Right lung (tissue), 5 donors: ENCODE measurements around the gene FAM217A. TPM values are rescaled to one million over a fixed set of nuclear protein-coding genes. Genes with fewer than 3 reads are reported as not detected.

Source experiments
- DNase-seq, 2 donors: peaks; one replicate each; pipeline ENCODE4 v3.0.0-alpha.2; 2013
- polyA plus RNA-seq, 5 donors: library from polyadenylated mRNA; unstranded; fragments of 120-200 nt; gene quantifications; one replicate each; pipeline versions ENCODE4 v1.2.1 to v1.2.3, GENCODE V29; 2013; ENCODE audit warnings: inconsistent platforms in 1 of 5, low replicate concordance in 1 of 5; ENCODE audit not compliant: insufficient read length in 5 of 5, insufficient read depth in 1 of 5

FAM217A gene
- polyA plus RNA-seq, 5 donors: 1.00 to 2.5 (median 2.1) TPM

- DNase-seq: no peak
Measured at GRCh38 chr6:4085332-4085700, 6.4 kb upstream of the FAM217A start.

GRCh38 chr6:4084444-4085331 is 5.8 kb upstream of the FAM217A start:
- DNase-seq: no peak

- DNase-seq: no peak
Measured at GRCh38 chr6:4074478-4075235, 4.3 kb downstream of the FAM217A start.

- DNase-seq: no peak
Measured at GRCh38 chr6:4071330-4071729, 7.6 kb downstream of the FAM217A start.

GRCh38 chr6:4069199-4069598 is 9.7 kb downstream of the FAM217A start:
- DNase-seq: no peak

GRCh38 chr6:4067673-4068072 is 11.3 kb downstream of the FAM217A start:
- DNase-seq: no peak

GRCh38 chr6:4066029-4066755 is 12.7 kb downstream of the FAM217A start:
- DNase-seq: no peak

- no peak for DNase-seq
Measured at GRCh38 chr6:4059115-4059777, 19.7 kb downstream of the FAM217A start.

- DNase-seq: no peak
Measured at GRCh38 chr6:4057036-4057435, 21.9 kb downstream of the FAM217A start.

GRCh38 chr6:4055420-4056041 is 23.4 kb downstream of the FAM217A start:
- no peak for DNase-seq

GRCh38 chr6:4049246-4049645 is 29.7 kb downstream of the FAM217A start:
- no peak for DNase-seq

- DNase-seq: no peak
Measured at GRCh38 chr6:4041480-4041879, 37.5 kb downstream of the FAM217A start.

GRCh38 chr6:4039348-4039747 is 39.6 kb downstream of the FAM217A start:
- DNase-seq: no peak

- DNase-seq: no peak
Measured at GRCh38 chr6:4036581-4036980, 42.4 kb downstream of the FAM217A start.

GRCh38 chr6:4032475-4032874 is 46.5 kb downstream of the FAM217A start:
- DNase-seq: no peak

GRCh38 chr6:4031442-4031841 is 47.5 kb downstream of the FAM217A start:
- DNase-seq: no peak

- no peak for DNase-seq
Measured at GRCh38 chr6:4030669-4031068, 48.3 kb downstream of the FAM217A start.

- DNase-seq: no peak
Measured at GRCh38 chr6:4029687-4030086, 49.2 kb downstream of the FAM217A start.

- no peak for DNase-seq
Measured at GRCh38 chr6:4028051-4028450, 50.9 kb downstream of the FAM217A start.

- no peak for DNase-seq
Measured at GRCh38 chr6:4025681-4026080, 53.3 kb downstream of the FAM217A start.

GRCh38 chr6:4023240-4023639 is 55.7 kb downstream of the FAM217A start:
- no peak for DNase-seq
